Calu3 (cell line): Measurements from ENCODE around the gene MYO1E. TPM values are rescaled to one million over a fixed set of nuclear protein-coding genes. Genes with fewer than 3 reads are reported as not detected.

Experiments used
- BruUV-seq: library from RNA; stranded (reverse); fragments of 400-500 nt; replicated peaks from 2 replicates; lab custom pipeline; 2021; lab: Mats Ljungman, UMichigan
- CTCF ChIA-PET: fragments of 300-600 bp; sonication (Branson Sonifier 250); formaldehyde crosslinking; loops from one replicate; lab custom pipeline; 2022; ENCODE audit warnings: antibody characterized with exemption; lab: Charles Lee
- DNase-seq: peaks from one replicate; pipeline ENCODE4 v3.0.0; 2022
- H3K27ac Mint-ChIP-seq: one replicate; pipeline ENCODE4 v1.8.0; 2022; ENCODE audit warnings: mixed read lengths; ENCODE audit not compliant: unreplicated experiment
- H3K27me3 Mint-ChIP-seq: one replicate; pipeline ENCODE4 v1.8.0; 2022; ENCODE audit warnings: mixed read lengths; ENCODE audit not compliant: unreplicated experiment
- H3K36me3 Mint-ChIP-seq: one replicate; pipeline ENCODE4 v1.8.0; 2022; ENCODE audit warnings: mild to moderate bottlenecking, moderate library complexity, mixed read lengths; ENCODE audit not compliant: insufficient read depth, unreplicated experiment
- H3K4me1 Mint-ChIP-seq: one replicate; pipeline ENCODE4 v1.8.0; 2022; ENCODE audit warnings: mild to moderate bottlenecking, low read depth, mixed read lengths; ENCODE audit not compliant: unreplicated experiment
- H3K4me3 Mint-ChIP-seq: one replicate; pipeline ENCODE4 v1.8.0; 2022; ENCODE audit warnings: mild to moderate bottlenecking, low read depth, moderate library complexity, mixed read lengths; ENCODE audit not compliant: unreplicated experiment
- H3K9me3 Mint-ChIP-seq: one replicate; pipeline ENCODE4 v1.8.0; 2022; ENCODE audit warnings: low read depth, mixed read lengths; ENCODE audit not compliant: unreplicated experiment
- intact Hi-C: fragments of 100-400 bp; cut with micrococcal nuclease; formaldehyde crosslinking; loops from one replicate; pipeline ENCODE4 v1.10.0; 2022; ENCODE audit not compliant: unreplicated experiment
- total RNA-seq: library from RNA; stranded (reverse); gene quantifications from 2 replicates; pipeline ENCODE4 v1.2.3, GENCODE V29; 2022
- TF ChIP-seq, protein P1 (sequence below): fragments of 200-600 bp; IDR thresholded peaks from one replicate; pipeline ENCODE4 v1.8.0; 2022; ENCODE audit warnings: antibody characterized with exemption; ENCODE audit not compliant: unreplicated experiment

Gene MYO1E
- total RNA-seq, 1 experiment from 2014 or later, result 617 TPM

- no peaks in the 10 kb centered on the region for H3K4me1 Mint-ChIP-seq
- H3K27ac Mint-ChIP-seq, result peak overlapping the region; percentile 18
- H3K9me3 Mint-ChIP-seq, result no peaks in the 10 kb centered on the region
- peaks cover 88% of the 10 kb centered on the region for H3K36me3 Mint-ChIP-seq
- intact Hi-C loops, result no loop called here
- no peaks in the 10 kb centered on the region for H3K27me3 Mint-ChIP-seq
- TF ChIP-seq, protein P1, sequence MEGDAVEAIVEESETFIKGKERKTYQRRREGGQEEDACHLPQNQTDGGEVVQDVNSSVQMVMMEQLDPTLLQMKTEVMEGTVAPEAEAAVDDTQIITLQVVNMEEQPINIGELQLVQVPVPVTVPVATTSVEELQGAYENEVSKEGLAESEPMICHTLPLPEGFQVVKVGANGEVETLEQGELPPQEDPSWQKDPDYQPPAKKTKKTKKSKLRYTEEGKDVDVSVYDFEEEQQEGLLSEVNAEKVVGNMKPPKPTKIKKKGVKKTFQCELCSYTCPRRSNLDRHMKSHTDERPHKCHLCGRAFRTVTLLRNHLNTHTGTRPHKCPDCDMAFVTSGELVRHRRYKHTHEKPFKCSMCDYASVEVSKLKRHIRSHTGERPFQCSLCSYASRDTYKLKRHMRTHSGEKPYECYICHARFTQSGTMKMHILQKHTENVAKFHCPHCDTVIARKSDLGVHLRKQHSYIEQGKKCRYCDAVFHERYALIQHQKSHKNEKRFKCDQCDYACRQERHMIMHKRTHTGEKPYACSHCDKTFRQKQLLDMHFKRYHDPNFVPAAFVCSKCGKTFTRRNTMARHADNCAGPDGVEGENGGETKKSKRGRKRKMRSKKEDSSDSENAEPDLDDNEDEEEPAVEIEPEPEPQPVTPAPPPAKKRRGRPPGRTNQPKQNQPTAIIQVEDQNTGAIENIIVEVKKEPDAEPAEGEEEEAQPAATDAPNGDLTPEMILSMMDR, result no peak
- no peak for DNase-seq
- no TSS peak for BruUV-seq
- CTCF ChIA-PET, result no interaction called here
- H3K4me3 Mint-ChIP-seq, result no peak overlapping the region
Measured at GRCh38 chr15:59140422-59141226, 232.0 kb downstream of the MYO1E start.

DNA sequence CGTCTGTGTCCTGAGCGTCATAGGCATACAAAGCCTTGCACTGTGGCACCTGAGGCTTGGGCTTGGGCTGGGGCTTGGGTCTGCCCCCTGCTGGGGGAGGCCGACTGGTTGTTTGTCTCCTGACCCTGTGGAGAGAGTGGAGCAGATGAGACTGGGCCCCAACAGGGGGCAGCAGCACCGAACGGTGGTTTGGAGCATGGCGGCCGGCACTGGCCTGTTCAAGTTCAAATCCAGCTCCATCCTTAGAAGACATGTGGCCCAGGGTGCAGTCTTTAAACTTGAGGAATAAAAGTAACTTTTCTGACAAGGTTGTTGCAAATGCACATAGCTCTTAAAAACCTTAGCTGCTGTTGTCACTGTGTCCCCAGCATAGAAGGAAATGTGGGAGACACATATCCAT, 234.4 kb downstream of the MYO1E start:
- no TSS peak for BruUV-seq
- Mint-ChIP-seq H3K4me3 (no peak overlapping the region), H3K27ac (peak overlapping the region; percentile 7), H3K9me3 (no peaks in the 10 kb centered on the region), H3K36me3 (peaks cover 88% of the 10 kb centered on the region), H3K27me3 (no peaks in the 10 kb centered on the region), H3K4me1 (no peaks in the 10 kb centered on the region)
- peak; percentile 84 for DNase-seq
- TF ChIP-seq, protein P1, result peak; percentile 89
- CTCF ChIA-PET, result interaction anchor here (0.7 to 1.2 kb wide), 2 partner anchors 235 to 391 kb away, joined by 3 read pairs; partner anchors contain the start of gene MYO1E
- intact Hi-C loops, result no loop called here

GRCh38 chr15:59137566-59137965, 235.1 kb downstream of the MYO1E start:
- BruUV-seq, result no TSS peak
- TF ChIP-seq, protein P1, result no peak
- no peak for DNase-seq
- intact Hi-C loops, result no loop called here
- Mint-ChIP-seq H3K27ac (peak overlapping the region; percentile 7), H3K4me3 (no peak overlapping the region), H3K4me1 (no peaks in the 10 kb centered on the region), H3K27me3 (no peaks in the 10 kb centered on the region), H3K9me3 (no peaks in the 10 kb centered on the region), H3K36me3 (peaks cover 88% of the 10 kb centered on the region)
- CTCF ChIA-PET, result interaction anchor here (1.2 kb wide), 1 partner anchor 391 kb away, joined by 3 read pairs; no protein-coding TSS in a partner anchor

DNA sequence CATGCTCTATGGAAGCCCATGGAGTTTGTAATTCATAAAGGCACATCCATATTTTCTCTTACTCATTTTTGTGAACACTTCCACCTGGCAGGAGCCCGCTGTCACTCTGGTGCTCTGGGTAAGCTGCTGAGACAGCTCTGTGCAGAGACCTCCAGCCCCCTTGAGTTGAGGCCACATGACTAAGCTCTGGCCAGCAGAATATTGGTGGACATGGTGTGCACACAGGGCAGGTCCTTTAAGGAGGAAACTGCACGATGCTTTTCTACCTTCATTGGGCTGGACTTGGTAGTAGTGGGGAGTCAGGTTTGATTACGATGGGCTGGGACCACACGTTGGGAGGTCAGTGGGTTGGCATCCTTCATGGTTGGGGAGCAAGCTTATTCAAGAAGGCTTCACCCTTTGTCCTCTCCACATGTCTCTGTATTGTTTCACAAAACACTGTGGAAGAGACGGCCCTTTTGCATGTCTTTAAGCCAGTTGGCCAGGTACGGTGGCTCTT, 238.7 kb downstream of the MYO1E start:
- intact Hi-C loops, result no loop called here
- no TSS peak for BruUV-seq
- Mint-ChIP-seq H3K27ac (peak overlapping the region; percentile 35), H3K9me3 (peaks cover 8% of the 10 kb centered on the region), H3K36me3 (peaks cover 98% of the 10 kb centered on the region), H3K27me3 (no peaks in the 10 kb centered on the region), H3K4me3 (no peak overlapping the region), H3K4me1 (no peaks in the 10 kb centered on the region)
- DNase-seq, result no peak
- TF ChIP-seq, protein P1, result no peak
- CTCF ChIA-PET, result no interaction called here
